Measurements from ENCODE around the gene GFPT1.

Gene GFPT1

DNA sequence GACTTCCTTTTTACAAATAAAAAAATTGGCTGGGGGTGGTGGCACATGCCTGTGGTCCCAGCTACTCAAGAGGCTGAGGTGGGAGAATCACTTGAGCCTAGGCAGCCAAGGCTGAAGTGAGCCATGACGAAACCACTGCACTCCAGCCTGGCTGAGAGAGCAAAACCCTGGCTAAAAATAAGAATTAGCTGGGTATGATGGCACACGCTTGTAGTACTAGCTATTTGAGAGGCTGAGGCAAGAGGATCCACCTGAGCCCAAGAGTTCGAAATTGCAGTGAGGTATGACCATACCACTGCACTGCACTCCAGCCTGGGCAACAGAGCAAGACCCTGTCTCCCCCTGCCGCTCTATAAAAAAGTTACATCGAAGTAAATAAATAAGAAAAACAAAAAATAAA lies 33.7 kb downstream of the GFPT1 start:
- DNase-seq (ENCODE audit: insufficient read length, low spot score) (no peak), FAIRE-seq (no peak)
- TF ChIP-seq, protein P1, sequence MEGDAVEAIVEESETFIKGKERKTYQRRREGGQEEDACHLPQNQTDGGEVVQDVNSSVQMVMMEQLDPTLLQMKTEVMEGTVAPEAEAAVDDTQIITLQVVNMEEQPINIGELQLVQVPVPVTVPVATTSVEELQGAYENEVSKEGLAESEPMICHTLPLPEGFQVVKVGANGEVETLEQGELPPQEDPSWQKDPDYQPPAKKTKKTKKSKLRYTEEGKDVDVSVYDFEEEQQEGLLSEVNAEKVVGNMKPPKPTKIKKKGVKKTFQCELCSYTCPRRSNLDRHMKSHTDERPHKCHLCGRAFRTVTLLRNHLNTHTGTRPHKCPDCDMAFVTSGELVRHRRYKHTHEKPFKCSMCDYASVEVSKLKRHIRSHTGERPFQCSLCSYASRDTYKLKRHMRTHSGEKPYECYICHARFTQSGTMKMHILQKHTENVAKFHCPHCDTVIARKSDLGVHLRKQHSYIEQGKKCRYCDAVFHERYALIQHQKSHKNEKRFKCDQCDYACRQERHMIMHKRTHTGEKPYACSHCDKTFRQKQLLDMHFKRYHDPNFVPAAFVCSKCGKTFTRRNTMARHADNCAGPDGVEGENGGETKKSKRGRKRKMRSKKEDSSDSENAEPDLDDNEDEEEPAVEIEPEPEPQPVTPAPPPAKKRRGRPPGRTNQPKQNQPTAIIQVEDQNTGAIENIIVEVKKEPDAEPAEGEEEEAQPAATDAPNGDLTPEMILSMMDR (IDR thresholded peaks at IDR 0.05; ENCODE audit: insufficient read depth, missing control alignments), result no peak

DNA sequence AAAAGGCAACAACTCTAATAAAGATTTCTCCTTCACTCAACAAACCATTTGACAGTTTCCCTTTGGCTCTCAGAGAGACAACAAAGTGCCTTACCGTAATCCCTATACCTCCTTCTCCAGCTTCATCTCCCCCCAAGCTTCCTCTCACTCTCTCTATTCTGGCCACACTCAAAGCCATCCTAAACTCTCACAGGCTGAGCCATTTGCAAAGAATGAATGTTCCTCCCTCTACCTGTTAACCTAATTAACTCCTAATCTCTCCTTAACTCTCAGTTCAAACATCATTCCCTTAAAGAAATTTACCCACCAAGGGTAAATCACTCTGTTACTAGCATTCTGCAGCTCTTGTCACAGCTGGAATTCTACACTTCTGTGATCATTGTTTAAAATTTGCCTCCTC lies 38.2 kb downstream of the GFPT1 start:
- no peak for FAIRE-seq
- DNase-seq (ENCODE audit: insufficient read length, low spot score), result no peak
- TF ChIP-seq, protein P1 (IDR thresholded peaks at IDR 0.05; ENCODE audit: insufficient read depth, missing control alignments), result no peak

DNA sequence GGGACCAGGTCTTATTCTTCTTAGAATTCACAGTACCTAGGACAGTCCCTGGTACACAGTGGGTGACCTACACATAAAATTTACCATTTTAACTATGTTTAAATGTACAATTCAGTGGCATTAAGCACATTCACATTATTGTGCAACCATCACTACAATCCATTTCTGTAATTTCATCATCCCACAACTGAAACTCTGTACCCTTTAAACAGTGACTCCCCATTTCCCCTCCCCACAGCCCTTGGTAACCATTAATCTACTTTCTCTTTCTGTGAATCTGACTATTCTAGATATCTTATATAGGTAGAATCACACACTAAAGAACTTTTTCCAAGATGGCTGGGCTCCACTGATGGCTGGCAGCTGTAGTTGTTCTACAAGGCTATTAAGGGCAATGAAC lies 41.6 kb downstream of the GFPT1 start:
- no peak for FAIRE-seq

DNA sequence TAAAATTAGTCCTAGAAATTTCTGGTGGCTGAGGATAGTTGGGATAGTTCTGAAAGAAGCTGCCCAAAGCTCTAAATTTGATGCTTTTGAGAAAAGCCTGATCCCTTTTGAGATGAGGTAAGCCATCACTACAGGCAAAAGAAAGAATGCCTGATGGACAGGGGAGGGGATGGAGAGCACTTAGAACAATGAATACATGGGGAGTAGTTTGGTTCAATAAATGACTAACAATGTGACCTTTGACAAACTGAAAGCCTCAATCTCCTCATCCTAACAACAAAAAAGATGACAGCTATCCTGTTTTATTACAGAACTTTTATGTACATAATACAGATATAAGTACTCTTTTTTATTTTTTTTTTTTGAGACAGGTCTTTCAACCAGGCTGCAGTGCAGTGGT lies 42.7 kb downstream of the GFPT1 start:
- TF ChIP-seq, protein P1 (IDR thresholded peaks at IDR 0.05; ENCODE audit: insufficient read depth, missing control alignments), result no peak
- FAIRE-seq (no peak), DNase-seq (ENCODE audit: insufficient read length, low spot score) (no peak)

More for the DNA sequence above, 41.6 kb downstream of the GFPT1 start:
- TF ChIP-seq, protein P1 (IDR thresholded peaks at IDR 0.05; ENCODE audit: insufficient read depth, missing control alignments), result no peak
- DNase-seq (ENCODE audit: insufficient read length, low spot score), result no peak

DNA sequence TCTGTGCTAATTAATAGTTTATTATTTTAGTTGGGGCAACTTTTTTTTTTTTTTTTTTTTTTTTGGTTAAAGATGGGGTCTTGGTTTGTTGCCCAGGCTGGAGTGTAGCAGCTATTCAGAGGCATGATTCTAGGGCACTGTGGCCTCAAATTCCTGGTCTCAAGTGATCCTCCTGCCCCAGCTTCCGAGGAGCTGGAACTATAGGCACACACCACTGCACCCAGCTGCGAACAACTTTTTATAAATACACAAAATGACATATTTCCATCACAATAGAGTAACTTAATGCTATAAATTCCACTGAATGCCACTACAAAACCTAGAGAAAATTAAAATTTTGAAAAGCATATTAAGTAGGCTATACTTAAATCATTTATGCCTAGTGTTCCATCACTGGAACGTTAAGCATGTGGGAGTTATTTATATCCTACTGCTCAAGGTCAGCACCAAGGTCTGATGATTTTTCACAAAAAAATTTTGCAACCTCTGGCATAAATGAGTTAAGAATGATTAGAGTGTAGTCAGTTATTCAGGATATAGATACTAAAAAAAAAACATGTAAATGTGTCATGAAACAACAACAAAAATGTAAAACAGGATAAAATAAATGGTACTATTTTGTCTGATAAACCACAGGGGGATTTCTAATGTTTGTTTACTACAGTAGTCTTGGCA lies 46.8 kb downstream of the GFPT1 start:
- DNase-seq (ENCODE audit: insufficient read length, low spot score), result no peak

DNA sequence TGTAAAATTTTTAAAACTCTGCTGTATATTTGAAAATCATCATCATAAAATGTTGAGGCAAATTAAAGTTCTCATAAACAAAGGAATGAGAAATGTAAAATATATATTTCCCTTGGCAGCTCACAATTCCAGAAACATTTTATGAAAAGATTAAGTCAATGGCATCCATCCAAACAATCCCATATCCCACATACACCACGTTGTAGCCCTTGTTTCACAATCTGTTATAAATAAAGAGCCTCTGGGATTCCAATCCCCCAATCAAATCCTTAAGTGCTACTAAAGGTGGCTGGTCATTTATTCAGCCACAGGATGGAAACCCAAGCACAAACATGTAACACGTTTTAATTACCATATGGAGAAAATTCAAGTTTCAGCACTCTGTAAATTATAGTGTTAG lies 51.7 kb downstream of the GFPT1 start:
- TF ChIP-seq, protein P1 (IDR thresholded peaks at IDR 0.05; ENCODE audit: insufficient read depth, missing control alignments), result no peak
- DNase-seq (ENCODE audit: insufficient read length, low spot score), result no peak
- FAIRE-seq, result no peak

More for the DNA sequence above, 46.8 kb downstream of the GFPT1 start:
- TF ChIP-seq, protein P1 (IDR thresholded peaks at IDR 0.05; ENCODE audit: insufficient read depth, missing control alignments), result no peak
- no peak for FAIRE-seq

DNA sequence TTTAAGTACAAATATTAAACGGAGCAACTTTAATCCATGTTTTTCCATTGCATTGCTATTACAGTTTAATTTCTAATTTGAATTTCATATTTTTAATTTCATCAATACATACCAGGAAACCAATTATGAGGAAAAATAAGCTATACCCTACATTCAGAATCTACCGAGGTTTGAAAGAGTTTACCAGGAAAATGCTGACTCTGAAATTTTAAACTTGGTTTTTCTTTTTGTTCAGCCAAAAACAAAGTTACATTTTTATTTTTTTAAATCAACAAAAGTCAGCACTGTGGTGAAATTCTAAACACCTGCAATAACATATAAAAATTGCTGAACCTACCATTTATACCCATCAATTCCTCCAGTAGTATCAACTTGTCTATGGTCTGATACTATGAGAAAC lies 53.7 kb downstream of the GFPT1 start:
- TF ChIP-seq, protein P1 (IDR thresholded peaks at IDR 0.05; ENCODE audit: insufficient read depth, missing control alignments), result no peak
- no peak for DNase-seq (ENCODE audit: insufficient read length, low spot score)
- FAIRE-seq, result no peak
